Left renal pelvis (tissue), 4 donors: ENCODE data around the gene DYDC2. TPM values are rescaled to one million over a fixed set of nuclear protein-coding genes. Genes with fewer than 3 reads are reported as not detected.

ENCODE experiments used
- DNase-seq, 4 donors: peaks; one replicate each; pipeline ENCODE4 v3.0.0-alpha.2; 2013; ENCODE audit warnings: low read depth in 4 of 4, low spot score in 3 of 4
- polyA plus RNA-seq, 4 donors: library from polyadenylated mRNA; unstranded; fragments of 120-200 nt; gene quantifications; one replicate each; pipeline ENCODE4 v1.2.1, GENCODE V29; 2013; ENCODE audit not compliant: insufficient read length in 4 of 4

The DYDC2 gene
- polyA plus RNA-seq, 4 donors = 0.22 to 2.4 (median 1.1) TPM

GRCh38 chr10:80365510-80365909 lies 8.9 kb downstream of the DYDC2 start:
- DNase-seq = no peak

GRCh38 chr10:80371467-80371866 lies 14.9 kb downstream of the DYDC2 start:
- DNase-seq = no peak

- no peak for DNase-seq
Observed at GRCh38 chr10:80372675-80373074, 16.1 kb downstream of the DYDC2 start.

GRCh38 chr10:80373502-80373901 lies 16.9 kb downstream of the DYDC2 start:
- DNase-seq = no peak

GRCh38 chr10:80379701-80380100 lies 23.1 kb downstream of the DYDC2 start:
- DNase-seq = no peak

- DNase-seq = no peak
Observed at GRCh38 chr10:80380185-80380584, 23.6 kb downstream of the DYDC2 start.

GRCh38 chr10:80382989-80383388 lies 26.4 kb downstream of the DYDC2 start:
- DNase-seq = peak in 1 of 4 donors; percentile 31

GRCh38 chr10:80390740-80391139 lies 34.2 kb downstream of the DYDC2 start:
- no peak for DNase-seq

GRCh38 chr10:80392250-80392649 lies 35.7 kb downstream of the DYDC2 start:
- no peak for DNase-seq

- no peak for DNase-seq
Observed at GRCh38 chr10:80394358-80394916, 37.9 kb downstream of the DYDC2 start.

GRCh38 chr10:80397014-80397413 lies 40.4 kb downstream of the DYDC2 start:
- no peak for DNase-seq

GRCh38 chr10:80400136-80400804 lies 43.7 kb downstream of the DYDC2 start:
- no peak for DNase-seq

- DNase-seq = no peak
Observed at GRCh38 chr10:80405035-80405434, 48.5 kb downstream of the DYDC2 start.

- no peak for DNase-seq
Observed at GRCh38 chr10:80405626-80406025, 49.0 kb downstream of the DYDC2 start.

GRCh38 chr10:80406204-80406603 lies 49.6 kb downstream of the DYDC2 start:
- no peak for DNase-seq

- no peak for DNase-seq
Observed at GRCh38 chr10:80407812-80408241, 51.2 kb downstream of the DYDC2 start.

GRCh38 chr10:80408242-80409101 lies 51.9 kb downstream of the DYDC2 start, which contains the start of gene PRXL2A:
Gene PRXL2A (plus strand): TSS chr10:80408551. CDS start chr10:80420468, 11,917 bp downstream.
- DNase-seq = peak in 2 of 4 donors; percentile 64 to 67

- no peak for DNase-seq
Observed at GRCh38 chr10:80409121-80409520, 52.5 kb downstream of the DYDC2 start.

GRCh38 chr10:80410122-80410521 lies 53.5 kb downstream of the DYDC2 start:
- no peak for DNase-seq

- DNase-seq = no peak
Observed at GRCh38 chr10:80410578-80411145, 54.1 kb downstream of the DYDC2 start.

- DNase-seq = no peak
Observed at GRCh38 chr10:80411267-80411668, 54.7 kb downstream of the DYDC2 start.
